Suprapubic skin (tissue), 4 donors: ENCODE data around the gene SRSF2. TPM values are rescaled to one million over a fixed set of nuclear protein-coding genes. Genes with fewer than 3 reads are reported as not detected.
"Not testable (repeated sequence)": the region's sequence is repeated elsewhere in the genome, so short reads cannot be mapped to it uniquely, and the experiment has no call there.

ENCODE experiments used
- DNase-seq, 2 donors: peaks; one replicate each; pipeline ENCODE4 v3.0.0-alpha.2; 2019; ENCODE audit warnings: low spot score in 2 of 2
- H3K27ac ChIP-seq: fragments of 200-600 bp; sonication (generic); one replicate; pipeline ENCODE4 v1.5.1; 2019
- H3K27me3 ChIP-seq: fragments of 200-600 bp; sonication (generic); one replicate; pipeline ENCODE4 v1.5.1; 2019
- H3K36me3 ChIP-seq: fragments of 200-600 bp; sonication (generic); one replicate; pipeline ENCODE4 v1.5.1; 2019
- H3K4me1 ChIP-seq: fragments of 200-600 bp; sonication (generic); one replicate; pipeline ENCODE4 v1.5.1; 2019
- H3K4me3 ChIP-seq: fragments of 200-600 bp; sonication (generic); one replicate; pipeline ENCODE4 v1.5.1; 2019; ENCODE audit warnings: mild to moderate bottlenecking
- H3K9me3 ChIP-seq: fragments of 200-600 bp; sonication (generic); one replicate; pipeline ENCODE4 v1.5.1; 2019
- CTCF ChIP-seq, 2 donors: fragments of 200-600 bp in 1 of 2; fragments of 450-650 bp in 1 of 2; sonication (generic) in 1 of 2; IDR thresholded peaks; one replicate each; pipeline ENCODE4 v1.5.1; 2016 to 2019; ENCODE audit warnings: antibody characterized with exemption in 2 of 2, mild to moderate bottlenecking in 1 of 2, moderate library complexity in 1 of 2
- EP300 ChIP-seq: sonication (generic); formaldehyde crosslinking; IDR thresholded peaks from one replicate; pipeline ENCODE4 v1.6.1; 2017; ENCODE audit warnings: antibody characterized with exemption
- POLR2A ChIP-seq, 2 donors: fragments of 450-650 bp; IDR thresholded peaks; one replicate each; pipeline ENCODE4 v1.6.1; 2017; ENCODE audit warnings: antibody characterized with exemption in 2 of 2, mild to moderate bottlenecking in 2 of 2, moderate library complexity in 2 of 2
- POLR2AphosphoS5 ChIP-seq, 3 donors: sonication (generic); formaldehyde crosslinking; IDR thresholded peaks; one replicate each; pipeline ENCODE4 v1.6.1; 2017; ENCODE audit warnings: antibody characterized with exemption in 3 of 3
- WGBS: methylation state at CpG from one replicate; pipeline ENCODE4 v1.1.5; 2018; 5-methylcytosine and 5-hydroxymethylcytosine counted together
- total RNA-seq, 4 donors: library from RNA; depleted of rRNA; stranded (reverse); fragments of >200 nt; gene quantifications; one replicate each; pipeline ENCODE4 v1.1.0, GENCODE V29; 2016

The SRSF2 gene
- total RNA-seq, 4 donors from 2014 or later: 170 to 253 (median 186) TPM

- peak; percentile 92 to 93 for DNase-seq
- WGBS: 1% methylated on average over 50 of the region's 71 CpGs
- Histone ChIP-seq H3K27me3 (no peaks in the 10 kb centered on the region), H3K27ac (peak within 1 kb of the TSS; percentile 97), H3K4me1 (peaks cover 59% of the 10 kb centered on the region), H3K4me3 (peak within 1 kb of the TSS; percentile 83), H3K36me3 (peaks cover 36% of the 10 kb centered on the region), H3K9me3 (no peaks in the 10 kb centered on the region)
- TF ChIP-seq POLR2A (IDR thresholded peaks at IDR 0.05) (no peak), POLR2AphosphoS5 (IDR thresholded peaks at IDR 0.05) (peak; percentile 8 to 28 (median 12)), EP300 (no peak), CTCF (IDR thresholded peaks at IDR 0.05) (peak; percentile 44 to 67)
Observed at GRCh38 chr17:76726776-76727718, 10.1 kb downstream of the SRSF2 start, which contains the start of gene METTL23. Gene METTL23, plus strand, starts transcription at chr17:76726839. Its CDS starts 2,872 bp downstream, at chr17:76729711.

DNA sequence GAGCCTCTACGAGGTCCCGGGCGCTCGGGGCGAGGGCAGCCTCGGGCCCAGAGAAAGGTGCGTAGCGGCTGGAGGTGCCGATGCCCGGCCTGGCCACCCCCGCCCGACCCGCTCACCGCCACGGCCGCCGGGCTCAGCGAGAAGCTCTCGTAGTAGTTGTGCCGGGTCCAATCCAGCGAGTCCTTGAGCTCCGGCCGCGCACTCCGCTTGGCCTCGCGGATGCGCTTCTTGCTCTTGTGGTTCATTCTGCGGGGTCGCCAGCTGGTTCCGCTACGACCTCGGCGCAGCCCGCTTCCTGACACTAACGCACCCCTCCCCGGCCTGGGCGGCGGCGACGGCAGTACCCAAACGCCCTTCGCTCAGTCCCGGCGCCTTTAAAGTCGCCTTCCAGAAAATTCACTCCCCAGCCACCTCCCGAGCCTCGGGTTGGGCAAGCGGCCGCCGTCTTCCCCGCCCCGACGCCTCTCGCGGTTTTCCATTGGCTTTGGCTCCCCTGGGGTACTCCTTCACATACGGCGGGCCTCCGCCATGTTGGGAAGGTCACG is 10.8 kb downstream of the SRSF2 start, which contains the start of gene JMJD6:
Gene JMJD6 (minus strand): TSS at position 376 of the 545 bp plus-strand sequence. CDS start 131 bp downstream, at position 245.
- H3K27ac ChIP-seq: peak within 1 kb of the TSS; percentile 97
- peak; percentile 97 to 98 for DNase-seq
- H3K36me3 ChIP-seq: peaks cover 37% of the 10 kb centered on the region
- no peaks in the 10 kb centered on the region for H3K27me3 ChIP-seq
- no peaks in the 10 kb centered on the region for H3K9me3 ChIP-seq
- peak within 1 kb of the TSS; percentile 83 for H3K4me3 ChIP-seq
- H3K4me1 ChIP-seq: peaks cover 54% of the 10 kb centered on the region
- TF ChIP-seq EP300 (peak; percentile 22), CTCF (IDR thresholded peaks at IDR 0.05) (no peak), POLR2A (IDR thresholded peaks at IDR 0.05) (peak; percentile 73), POLR2AphosphoS5 (IDR thresholded peaks at IDR 0.05) (peak; percentile 4 to 80 (median 79))
- under 1% methylated on average over 33 of the region's 60 CpGs for WGBS

DNA sequence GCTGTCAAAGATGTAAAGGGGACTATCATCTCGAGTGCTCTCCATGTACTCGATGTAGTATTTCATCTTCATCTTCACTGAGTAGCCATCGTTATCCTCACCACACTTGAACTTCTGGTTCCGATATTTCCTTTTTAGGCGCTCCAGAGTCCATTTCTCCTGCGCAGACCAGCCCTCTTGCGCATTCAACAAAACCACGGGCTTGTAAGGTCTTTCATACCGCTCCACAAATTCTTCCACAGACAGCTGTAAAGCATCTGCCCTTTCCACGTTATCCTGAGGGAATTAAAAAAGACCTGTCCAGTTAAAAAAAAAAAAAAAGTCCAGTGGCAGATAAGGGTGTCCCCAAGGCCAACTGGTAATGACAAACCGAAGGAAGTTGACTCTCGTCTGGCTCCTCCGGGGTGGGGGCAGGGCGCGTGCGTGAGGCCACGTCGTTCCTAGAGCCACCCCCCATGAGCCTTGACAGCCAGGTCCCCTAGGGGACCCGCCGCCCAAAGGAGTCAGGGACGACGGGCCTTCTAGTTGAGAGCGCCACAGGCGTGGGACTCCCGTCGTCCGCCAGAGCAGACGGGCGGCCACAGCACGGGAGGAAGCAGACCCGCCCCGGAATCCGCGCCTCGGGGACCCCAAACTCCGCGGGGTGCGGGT is 11.4 kb downstream of the SRSF2 start:
- Histone ChIP-seq H3K27ac (peak overlapping the region; percentile 97), H3K4me3 (peak overlapping the region; percentile 83), H3K9me3 (no peaks in the 10 kb centered on the region), H3K4me1 (peaks cover 49% of the 10 kb centered on the region), H3K36me3 (peaks cover 40% of the 10 kb centered on the region), H3K27me3 (no peaks in the 10 kb centered on the region)
- peak; percentile 81 to 87 for DNase-seq
- 3% methylated on average over 32 of the region's 38 CpGs for WGBS
- no peak for TF ChIP-seq POLR2AphosphoS5 (IDR thresholded peaks at IDR 0.05)
- no peak for TF ChIP-seq CTCF (IDR thresholded peaks at IDR 0.05)
- no peak for TF ChIP-seq EP300
- TF ChIP-seq POLR2A (IDR thresholded peaks at IDR 0.05): no peak

DNA sequence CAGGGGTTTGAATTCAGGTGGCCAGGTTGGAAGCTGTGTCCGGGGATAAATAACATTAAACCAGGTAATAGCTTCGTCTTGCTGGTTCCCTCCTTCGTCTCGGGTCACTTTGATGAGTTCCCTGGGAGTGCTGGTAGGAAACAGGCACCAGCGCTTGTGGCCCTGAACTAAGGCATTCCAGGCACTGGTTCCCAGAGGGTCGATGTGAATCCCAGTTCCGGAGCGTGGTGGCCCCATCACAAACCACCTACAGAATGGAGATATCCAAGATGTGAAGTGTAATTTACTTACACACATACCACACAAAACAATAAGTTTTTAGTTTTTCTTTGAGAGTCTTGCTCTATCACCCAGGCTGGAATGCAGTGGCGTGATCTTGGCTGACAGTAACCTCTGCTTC is 13.3 kb downstream of the SRSF2 start:
- Histone ChIP-seq H3K36me3 (peaks cover 55% of the 10 kb centered on the region), H3K27ac (no peak overlapping the region), H3K4me1 (peaks cover 37% of the 10 kb centered on the region), H3K9me3 (no peaks in the 10 kb centered on the region), H3K4me3 (no peak overlapping the region), H3K27me3 (no peaks in the 10 kb centered on the region)
- no peak for TF ChIP-seq POLR2A (IDR thresholded peaks at IDR 0.05)
- no peak for TF ChIP-seq EP300
- no peak for TF ChIP-seq CTCF (IDR thresholded peaks at IDR 0.05)
- TF ChIP-seq POLR2AphosphoS5 (IDR thresholded peaks at IDR 0.05): no peak
- WGBS: 98% methylated on average over 9 of the region's 9 CpGs
- no peak for DNase-seq

GRCh38 chr17:76722977-76723376 is 14.2 kb downstream of the SRSF2 start:
- Histone ChIP-seq H3K36me3 (peaks cover 63% of the 10 kb centered on the region), H3K4me1 (peaks cover 33% of the 10 kb centered on the region)
- H3K27ac ChIP-seq, H3K4me3 ChIP-seq, H3K9me3 ChIP-seq, H3K27me3 ChIP-seq: not testable (repeated sequence)
- WGBS: 99% methylated on average over 8 of the region's 8 CpGs
- DNase-seq: peak in 1 of 2 donors; percentile 44
